ENCODE data around the gene USP40. TPM values are rescaled to one million over a fixed set of nuclear protein-coding genes. Genes with fewer than 3 reads are reported as not detected.

USP40 gene
- total and polyA plus RNA-seq, 2 experiments from 2014 or later, result 5.7 to 11.7 TPM

DNA sequence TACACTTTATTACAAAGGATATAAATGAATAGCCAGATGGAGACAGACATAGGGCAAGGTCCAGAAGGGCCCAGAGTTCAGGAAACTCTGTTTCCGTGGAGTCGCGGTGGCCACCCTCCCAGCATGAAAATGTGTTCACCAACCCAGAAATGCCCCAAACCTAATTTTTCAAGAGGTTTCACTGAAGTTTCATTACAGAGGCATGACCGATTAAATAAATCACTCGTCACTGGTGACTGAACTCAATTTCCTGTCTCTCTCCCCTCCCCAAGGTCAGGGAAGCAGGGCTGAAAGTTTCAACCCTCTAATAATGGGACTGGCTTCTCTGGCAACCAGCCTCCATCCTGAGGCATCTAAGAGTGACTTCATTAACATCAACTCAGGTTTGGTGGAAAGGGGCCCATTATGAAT, 22.4 kb downstream of the USP40 start:
- H3K27ac Mint-ChIP-seq, result no peak overlapping the region
- Histone ChIP-seq H4K20me1 (replicated peaks; ENCODE audit: insufficient read depth) (no peaks in the 10 kb centered on the region), H3K4me3 (no peak overlapping the region), H3K36me3 (ENCODE audit: insufficient read depth) (no peaks in the 10 kb centered on the region), H3K9me2 (ENCODE audit: insufficient read depth) (peaks cover 14% of the 10 kb centered on the region; the same call in 1 of the 2 replicates), H3K4me2 (0 out of 2 replicates have a peak overlapping the region, but pooled peaks have one; percentile 19), H3F3A (replicated peaks; ENCODE audit: low read depth) (no peaks in the 10 kb centered on the region), H2AFZ (peak overlapping the region; percentile 18; the same call in 1 of the 2 replicates), H3K79me2 (replicated peaks; ENCODE audit: insufficient read depth) (no peaks in the 10 kb centered on the region), H3K4me1 (ENCODE audit: insufficient read depth) (peaks cover 10% of the 10 kb centered on the region; the same call in 1 of the 2 replicates), H3K27me3 (ENCODE audit: insufficient read depth) (no peaks in the 10 kb centered on the region), H3K27ac (ENCODE audit: low read depth) (no peak overlapping the region)
- ATAC-seq, result peak; percentile 43; the same call in 2 of the 3 replicates
- TF ChIP-seq, protein P1, sequence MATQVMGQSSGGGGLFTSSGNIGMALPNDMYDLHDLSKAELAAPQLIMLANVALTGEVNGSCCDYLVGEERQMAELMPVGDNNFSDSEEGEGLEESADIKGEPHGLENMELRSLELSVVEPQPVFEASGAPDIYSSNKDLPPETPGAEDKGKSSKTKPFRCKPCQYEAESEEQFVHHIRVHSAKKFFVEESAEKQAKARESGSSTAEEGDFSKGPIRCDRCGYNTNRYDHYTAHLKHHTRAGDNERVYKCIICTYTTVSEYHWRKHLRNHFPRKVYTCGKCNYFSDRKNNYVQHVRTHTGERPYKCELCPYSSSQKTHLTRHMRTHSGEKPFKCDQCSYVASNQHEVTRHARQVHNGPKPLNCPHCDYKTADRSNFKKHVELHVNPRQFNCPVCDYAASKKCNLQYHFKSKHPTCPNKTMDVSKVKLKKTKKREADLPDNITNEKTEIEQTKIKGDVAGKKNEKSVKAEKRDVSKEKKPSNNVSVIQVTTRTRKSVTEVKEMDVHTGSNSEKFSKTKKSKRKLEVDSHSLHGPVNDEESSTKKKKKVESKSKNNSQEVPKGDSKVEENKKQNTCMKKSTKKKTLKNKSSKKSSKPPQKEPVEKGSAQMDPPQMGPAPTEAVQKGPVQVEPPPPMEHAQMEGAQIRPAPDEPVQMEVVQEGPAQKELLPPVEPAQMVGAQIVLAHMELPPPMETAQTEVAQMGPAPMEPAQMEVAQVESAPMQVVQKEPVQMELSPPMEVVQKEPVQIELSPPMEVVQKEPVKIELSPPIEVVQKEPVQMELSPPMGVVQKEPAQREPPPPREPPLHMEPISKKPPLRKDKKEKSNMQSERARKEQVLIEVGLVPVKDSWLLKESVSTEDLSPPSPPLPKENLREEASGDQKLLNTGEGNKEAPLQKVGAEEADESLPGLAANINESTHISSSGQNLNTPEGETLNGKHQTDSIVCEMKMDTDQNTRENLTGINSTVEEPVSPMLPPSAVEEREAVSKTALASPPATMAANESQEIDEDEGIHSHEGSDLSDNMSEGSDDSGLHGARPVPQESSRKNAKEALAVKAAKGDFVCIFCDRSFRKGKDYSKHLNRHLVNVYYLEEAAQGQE (IDR thresholded peaks at IDR 0.05; ENCODE audit: unreplicated experiment), result no peak
- TF ChIP-seq, protein P2, sequence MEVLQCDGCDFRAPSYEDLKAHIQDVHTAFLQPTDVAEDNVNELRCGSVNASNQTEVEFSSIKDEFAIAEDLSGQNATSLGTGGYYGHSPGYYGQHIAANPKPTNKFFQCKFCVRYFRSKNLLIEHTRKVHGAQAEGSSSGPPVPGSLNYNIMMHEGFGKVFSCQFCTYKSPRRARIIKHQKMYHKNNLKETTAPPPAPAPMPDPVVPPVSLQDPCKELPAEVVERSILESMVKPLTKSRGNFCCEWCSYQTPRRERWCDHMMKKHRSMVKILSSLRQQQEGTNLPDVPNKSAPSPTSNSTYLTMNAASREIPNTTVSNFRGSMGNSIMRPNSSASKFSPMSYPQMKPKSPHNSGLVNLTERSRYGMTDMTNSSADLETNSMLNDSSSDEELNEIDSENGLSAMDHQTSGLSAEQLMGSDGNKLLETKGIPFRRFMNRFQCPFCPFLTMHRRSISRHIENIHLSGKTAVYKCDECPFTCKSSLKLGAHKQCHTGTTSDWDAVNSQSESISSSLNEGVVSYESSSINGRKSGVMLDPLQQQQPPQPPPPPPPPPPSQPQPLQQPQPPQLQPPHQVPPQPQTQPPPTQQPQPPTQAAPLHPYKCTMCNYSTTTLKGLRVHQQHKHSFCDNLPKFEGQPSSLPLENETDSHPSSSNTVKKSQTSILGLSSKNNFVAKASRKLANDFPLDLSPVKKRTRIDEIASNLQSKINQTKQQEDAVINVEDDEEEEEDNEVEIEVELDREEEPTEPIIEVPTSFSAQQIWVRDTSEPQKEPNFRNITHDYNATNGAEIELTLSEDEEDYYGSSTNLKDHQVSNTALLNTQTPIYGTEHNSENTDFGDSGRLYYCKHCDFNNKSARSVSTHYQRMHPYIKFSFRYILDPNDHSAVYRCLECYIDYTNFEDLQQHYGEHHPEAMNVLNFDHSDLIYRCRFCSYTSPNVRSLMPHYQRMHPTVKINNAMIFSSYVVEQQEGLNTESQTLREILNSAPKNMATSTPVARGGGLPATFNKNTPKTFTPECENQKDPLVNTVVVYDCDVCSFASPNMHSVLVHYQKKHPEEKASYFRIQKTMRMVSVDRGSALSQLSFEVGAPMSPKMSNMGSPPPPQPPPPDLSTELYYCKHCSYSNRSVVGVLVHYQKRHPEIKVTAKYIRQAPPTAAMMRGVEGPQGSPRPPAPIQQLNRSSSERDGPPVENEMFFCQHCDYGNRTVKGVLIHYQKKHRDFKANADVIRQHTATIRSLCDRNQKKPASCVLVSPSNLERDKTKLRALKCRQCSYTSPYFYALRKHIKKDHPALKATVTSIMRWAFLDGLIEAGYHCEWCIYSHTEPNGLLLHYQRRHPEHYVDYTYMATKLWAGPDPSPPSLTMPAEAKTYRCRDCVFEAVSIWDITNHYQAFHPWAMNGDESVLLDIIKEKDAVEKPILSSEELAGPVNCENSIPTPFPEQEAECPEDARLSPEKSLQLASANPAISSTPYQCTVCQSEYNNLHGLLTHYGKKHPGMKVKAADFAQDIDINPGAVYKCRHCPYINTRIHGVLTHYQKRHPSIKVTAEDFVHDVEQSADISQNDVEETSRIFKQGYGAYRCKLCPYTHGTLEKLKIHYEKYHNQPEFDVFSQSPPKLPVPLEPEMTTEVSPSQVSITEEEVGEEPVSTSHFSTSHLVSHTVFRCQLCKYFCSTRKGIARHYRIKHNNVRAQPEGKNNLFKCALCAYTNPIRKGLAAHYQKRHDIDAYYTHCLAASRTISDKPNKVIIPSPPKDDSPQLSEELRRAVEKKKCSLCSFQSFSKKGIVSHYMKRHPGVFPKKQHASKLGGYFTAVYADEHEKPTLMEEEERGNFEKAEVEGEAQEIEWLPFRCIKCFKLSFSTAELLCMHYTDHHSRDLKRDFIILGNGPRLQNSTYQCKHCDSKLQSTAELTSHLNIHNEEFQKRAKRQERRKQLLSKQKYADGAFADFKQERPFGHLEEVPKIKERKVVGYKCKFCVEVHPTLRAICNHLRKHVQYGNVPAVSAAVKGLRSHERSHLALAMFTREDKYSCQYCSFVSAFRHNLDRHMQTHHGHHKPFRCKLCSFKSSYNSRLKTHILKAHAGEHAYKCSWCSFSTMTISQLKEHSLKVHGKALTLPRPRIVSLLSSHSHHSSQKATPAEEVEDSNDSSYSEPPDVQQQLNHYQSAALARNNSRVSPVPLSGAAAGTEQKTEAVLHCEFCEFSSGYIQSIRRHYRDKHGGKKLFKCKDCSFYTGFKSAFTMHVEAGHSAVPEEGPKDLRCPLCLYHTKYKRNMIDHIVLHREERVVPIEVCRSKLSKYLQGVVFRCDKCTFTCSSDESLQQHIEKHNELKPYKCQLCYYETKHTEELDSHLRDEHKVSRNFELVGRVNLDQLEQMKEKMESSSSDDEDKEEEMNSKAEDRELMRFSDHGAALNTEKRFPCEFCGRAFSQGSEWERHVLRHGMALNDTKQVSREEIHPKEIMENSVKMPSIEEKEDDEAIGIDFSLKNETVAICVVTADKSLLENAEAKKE (CRISPR knock-in tag; IDR thresholded peaks at IDR 0.05), result 0 out of 2 replicates have a peak, but pooled peaks have one; percentile 34
- H3K27me3 Mint-ChIP-seq (ENCODE audit: insufficient read depth, low read depth, poor library complexity), result no peaks in the 10 kb centered on the region
- no peaks in the 10 kb centered on the region for H3K9me3 Mint-ChIP-seq
- H3K4me1 Mint-ChIP-seq, result peaks cover 14% of the 10 kb centered on the region; the same call in 2 of the 3 replicates
- peak; percentile 34 for DNase-seq (ENCODE audit: low spot score)
- H3K4me3 Mint-ChIP-seq, result no peak overlapping the region
- H3K36me3 Mint-ChIP-seq (ENCODE audit: low read depth), result no peaks in the 10 kb centered on the region

Measured in GM23338 (cell line).